Posterior cingulate gyrus (tissue), 11 donors: Measurements from ENCODE around the gene B4GALNT3.
"Not testable (repeated sequence)": the region's sequence is repeated elsewhere in the genome, so short reads cannot be mapped to it uniquely, and the experiment has no call there.

Source experiments
- DNase-seq, 10 donors: peaks; one replicate each; pipeline versions ENCODE4 v3.0.0 to v3.0.0-alpha.2; 2020 to 2021; ENCODE audit warnings: mixed read lengths in 3 of 10
- intact Hi-C: fragments of 100-400 bp; cut with DNase I; formaldehyde crosslinking; loops from one replicate; pipeline ENCODE4 v1.15.1; 2023

Gene B4GALNT3

GRCh38 chr12:459430-460258, at the start of gene B4GALNT3:
Gene B4GALNT3, plus strand, starts transcription at chr12:459939. Its CDS starts 438 bp downstream, at chr12:460377.
- intact Hi-C loops = no loop called here
- DNase-seq = peak in 9 of 10 donors; percentile 18 to 91 (median 50)

GRCh38 chr12:414859-415258, 44.9 kb upstream of the B4GALNT3 start:
- DNase-seq = peak in 1 of 10 donors; percentile 15
- intact Hi-C loops = no loop called here

- intact Hi-C loops = no loop called here
- DNase-seq = no peak
These were observed 41.3 kb upstream of the B4GALNT3 start for GRCh38 chr12:418432-418831.

- DNase-seq = no peak
- intact Hi-C loops = no loop called here
These were observed 37.2 kb upstream of the B4GALNT3 start for GRCh38 chr12:422526-422925.

- intact Hi-C loops, DNase-seq: not testable (repeated sequence)
These were observed 24.0 kb upstream of the B4GALNT3 start for GRCh38 chr12:435737-436136.

- intact Hi-C loops = loop anchor here (1.0 kb wide), 1 partner anchor 105 kb away; no protein-coding TSS in a partner anchor
- DNase-seq = peak in 5 of 10 donors; percentile 57 to 88 (median 72)
These were observed 17.4 kb upstream of the B4GALNT3 start for GRCh38 chr12:442235-442884.

- no peak for DNase-seq
- intact Hi-C loops = no loop called here
These were observed 12.6 kb upstream of the B4GALNT3 start for GRCh38 chr12:447141-447540.

GRCh38 chr12:449203-449602, 10.5 kb upstream of the B4GALNT3 start:
- intact Hi-C loops = no loop called here

GRCh38 chr12:450438-450837, 9.3 kb upstream of the B4GALNT3 start:
- intact Hi-C loops = no loop called here

More at GRCh38 chr12:449203-449602, 10.5 kb upstream of the B4GALNT3 start:
- DNase-seq = no peak

GRCh38 chr12:452667-453210, 7.0 kb upstream of the B4GALNT3 start:
- peak in 3 of 10 donors; percentile 34 to 86 (median 35) for DNase-seq
- intact Hi-C loops = loop anchor here (2.0 kb wide), 1 partner anchor 94 kb away; no protein-coding TSS in a partner anchor

More at GRCh38 chr12:450438-450837, 9.3 kb upstream of the B4GALNT3 start:
- DNase-seq = no peak

GRCh38 chr12:454833-455232, 4.9 kb upstream of the B4GALNT3 start:
- intact Hi-C loops = no loop called here
- no peak for DNase-seq

- DNase-seq = no peak
- intact Hi-C loops = no loop called here
These were observed 3.9 kb upstream of the B4GALNT3 start for GRCh38 chr12:455821-456220.

- intact Hi-C loops = no loop called here
- DNase-seq = no peak
These were observed 2.1 kb upstream of the B4GALNT3 start for GRCh38 chr12:457676-458075.

GRCh38 chr12:459050-459429, 699 bp upstream of the B4GALNT3 start:
- no peak for DNase-seq
- intact Hi-C loops = no loop called here

- intact Hi-C loops = no loop called here
- DNase-seq = peak in 4 of 10 donors; percentile 16 to 86 (median 78)
These were observed 807 bp downstream of the B4GALNT3 start for GRCh38 chr12:460261-461230.

GRCh38 chr12:461425-461824, 1.7 kb downstream of the B4GALNT3 start:
- no peak for DNase-seq
- intact Hi-C loops = no loop called here

- DNase-seq = no peak
- intact Hi-C loops = no loop called here
These were observed 3.4 kb downstream of the B4GALNT3 start for GRCh38 chr12:462936-463705.

GRCh38 chr12:464484-465267, 4.9 kb downstream of the B4GALNT3 start:
- intact Hi-C loops = no loop called here
- DNase-seq = no peak

- intact Hi-C loops = no loop called here
- no peak for DNase-seq
These were observed 6.3 kb downstream of the B4GALNT3 start for GRCh38 chr12:466039-466438.
